Adrenal gland (tissue), 12 donors: ENCODE measurements around the gene MAP1B. TPM values are rescaled to one million over a fixed set of nuclear protein-coding genes. Genes with fewer than 3 reads are reported as not detected.

Experiments
- DNase-seq, 7 donors: peaks; one replicate each; pipeline ENCODE4 v3.0.0-alpha.2; 2019 to 2020
- H3K27ac ChIP-seq, 5 donors: fragments of 200-600 bp; sonication (generic) in 4 of 5; 1 replicate in 3 of 5; 2 replicates in 2 of 5; pipeline versions ENCODE4 v1.5.1 to v1.8.0; 2016 to 2020; ENCODE audit warnings: mild to moderate bottlenecking in 1 of 5
- H3K27me3 ChIP-seq: fragments of 200-600 bp; 2 replicates; pipeline ENCODE4 v1.8.0; 2021
- H3K36me3 ChIP-seq, 2 donors: fragments of 200-600 bp; replicated peaks in 1 of 2; 1 replicate in 1 of 2; 2 replicates in 1 of 2; pipeline versions ENCODE4 v1.5.1 to v1.8.0; 2018 to 2022
- H3K4me1 ChIP-seq, 2 donors: fragments of 200-600 bp; replicated peaks in 1 of 2; 1 replicate in 1 of 2; 2 replicates in 1 of 2; pipeline versions ENCODE4 v1.5.1 to v1.8.0; 2018 to 2021
- H3K4me3 ChIP-seq, 4 donors: fragments of 200-600 bp; sonication (generic) in 3 of 4; one replicate each; pipeline ENCODE4 v1.5.1; 2016 to 2018
- H3K9me3 ChIP-seq, 3 donors: fragments of 200-600 bp; sonication (generic) in 1 of 3; replicated peaks in 1 of 3; 1 replicate in 2 of 3; 2 replicates in 1 of 3; pipeline versions ENCODE4 v1.5.1 to v1.8.0; 2016 to 2021
- POLR2A ChIP-seq, 2 donors: fragments of 450-650 bp; IDR thresholded peaks; one replicate each; pipeline ENCODE4 v1.6.1; 2017; ENCODE audit warnings: antibody characterized with exemption in 2 of 2, mild to moderate bottlenecking in 2 of 2, moderate library complexity in 1 of 2
- WGBS, 4 donors: extraction: QIAGEN DNeasy Blood & Tissue Kit in 2 of 4; methylation state at CpG; one replicate each; pipeline versions ENCODE4 v1.1.5 to v1.1.7; 2013 to 2017; 5-methylcytosine and 5-hydroxymethylcytosine counted together
- intact Hi-C, 2 donors: fragments of 100-400 bp; cut with DNase I; formaldehyde crosslinking; loops; one replicate each; pipeline versions ENCODE4 v1.14.1 to v1.15.0; 2022 to 2023
- polyA plus RNA-seq, 3 donors: library from polyadenylated mRNA; stranded (reverse); fragments of 200-250 nt in 2 of 3; fragments of 350-450 nt in 1 of 3; fragmentation: Illumina TruSeq in 1 of 3; extraction: RNeasy Lipid Tissue Mini Kit (QIAGEN cat#74804) in 1 of 3; gene quantifications; one replicate each; pipeline ENCODE4 v1.2.3, GENCODE V29; 2013 to 2014
- total RNA-seq, 9 donors: library from RNA; depleted of rRNA in 4 of 9; stranded (reverse); fragments of >200 nt in 4 of 9; fragments of 120-200 nt in 1 of 9; fragmentation: NEBNext Ultra II Directional in 1 of 9; extraction: Animal tissue kit (Norgen Biotek cat#: 25700) in 1 of 9; gene quantifications; one replicate each; pipeline versions ENCODE4 v1.1.0 to v1.2.4, GENCODE V29; 2013 to 2023
- TF ChIP-seq, protein P1 (sequence below), 6 experiments: fragments of 450-650 bp in 4 of 6; fragments of 200-600 bp in 2 of 6; sonication (generic) in 1 of 6; IDR thresholded peaks; 1 replicate in 5 of 6; 2 replicates in 1 of 6; pipeline versions ENCODE4 v1.5.1 to v1.8.0; 2016 to 2021; ENCODE audit warnings: antibody characterized with exemption in 6 of 6, mild to moderate bottlenecking in 2 of 6, moderate library complexity in 1 of 6
- donor health status: healthy with polysubstance abuse.
- donor health status: Bipolar disorder and iron deficiency.
- donor health status: DM: yes; HTN: yes; CAD: no.
- donor health status: DM: no; HTN: no; CAD: no.
- donor health status: DM: no; HTN: no; CAD: no.
- donor health status: DM: yes; HTN: yes; CAD: no.

The MAP1B gene
- total and polyA plus RNA-seq, 12 donors: 11.5 to 258 (median 67.5) TPM

DNA sequence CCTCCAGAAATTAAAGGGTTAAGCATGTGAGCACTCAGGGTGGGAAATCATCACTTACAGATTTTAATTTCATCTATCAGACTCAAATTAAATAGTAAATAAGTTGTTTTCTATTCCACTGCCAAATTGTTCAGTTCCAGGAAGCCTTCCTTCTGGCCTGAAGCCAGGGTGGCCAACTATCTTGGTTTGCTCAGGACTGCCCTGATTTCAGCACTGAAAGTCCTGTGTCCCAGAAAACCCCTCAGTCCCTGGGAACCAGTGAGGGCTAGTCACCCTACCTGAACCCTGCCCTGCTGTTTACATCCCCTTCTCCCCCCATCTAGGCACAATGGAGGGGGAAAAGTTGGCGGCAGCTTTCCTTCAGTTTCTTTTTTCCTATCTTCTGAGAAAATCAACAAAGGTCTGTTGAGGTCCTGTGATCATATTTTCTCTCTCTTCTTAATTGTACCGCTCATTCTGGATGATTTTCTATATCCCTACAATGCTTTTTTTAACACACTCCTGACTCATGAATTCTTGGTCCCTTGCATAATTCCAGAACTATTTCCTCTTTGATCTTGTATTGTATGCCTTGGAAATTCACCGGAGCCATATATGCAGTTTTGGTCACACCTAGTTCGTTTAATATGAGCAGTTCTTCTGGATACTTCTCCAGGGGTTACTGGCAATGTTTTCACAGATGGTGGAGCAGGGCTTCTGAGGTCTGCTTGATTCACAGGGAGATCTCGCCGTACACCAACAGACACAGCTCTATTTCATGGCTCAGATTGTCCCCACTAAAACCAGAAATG lies 103.8 kb downstream of the MAP1B start:
- intact Hi-C loops: no loop called here
- H3K27me3 ChIP-seq: no peaks in the 10 kb centered on the region
- peak overlapping the region in 2 of 5 donors; percentile 52 to 62 for H3K27ac ChIP-seq
- DNase-seq: peak; percentile 45 to 85 (median 68)
- TF ChIP-seq, protein P1, sequence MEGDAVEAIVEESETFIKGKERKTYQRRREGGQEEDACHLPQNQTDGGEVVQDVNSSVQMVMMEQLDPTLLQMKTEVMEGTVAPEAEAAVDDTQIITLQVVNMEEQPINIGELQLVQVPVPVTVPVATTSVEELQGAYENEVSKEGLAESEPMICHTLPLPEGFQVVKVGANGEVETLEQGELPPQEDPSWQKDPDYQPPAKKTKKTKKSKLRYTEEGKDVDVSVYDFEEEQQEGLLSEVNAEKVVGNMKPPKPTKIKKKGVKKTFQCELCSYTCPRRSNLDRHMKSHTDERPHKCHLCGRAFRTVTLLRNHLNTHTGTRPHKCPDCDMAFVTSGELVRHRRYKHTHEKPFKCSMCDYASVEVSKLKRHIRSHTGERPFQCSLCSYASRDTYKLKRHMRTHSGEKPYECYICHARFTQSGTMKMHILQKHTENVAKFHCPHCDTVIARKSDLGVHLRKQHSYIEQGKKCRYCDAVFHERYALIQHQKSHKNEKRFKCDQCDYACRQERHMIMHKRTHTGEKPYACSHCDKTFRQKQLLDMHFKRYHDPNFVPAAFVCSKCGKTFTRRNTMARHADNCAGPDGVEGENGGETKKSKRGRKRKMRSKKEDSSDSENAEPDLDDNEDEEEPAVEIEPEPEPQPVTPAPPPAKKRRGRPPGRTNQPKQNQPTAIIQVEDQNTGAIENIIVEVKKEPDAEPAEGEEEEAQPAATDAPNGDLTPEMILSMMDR (IDR thresholded peaks at IDR 0.05): no peak
- H3K9me3 ChIP-seq: no peaks in the 10 kb centered on the region
- no peak overlapping the region for H3K4me3 ChIP-seq
- WGBS, 4 donors: 61 to 75% (median 68%) methylated on average over 6 of the region's 6 CpGs
- peaks cover 10 to 14% of the 10 kb centered on the region in 2 donors for H3K4me1 ChIP-seq
- no peaks in the 10 kb centered on the region for H3K36me3 ChIP-seq

GRCh38 chr5:72212171-72212570 lies 104.9 kb downstream of the MAP1B start:
- Histone ChIP-seq H3K36me3 (no peaks in the 10 kb centered on the region), H3K9me3 (no peaks in the 10 kb centered on the region), H3K4me1 (peaks cover 10 to 14% of the 10 kb centered on the region in 2 donors), H3K27ac (no peak overlapping the region), H3K4me3 (no peak overlapping the region), H3K27me3 (no peaks in the 10 kb centered on the region)
- no peak for DNase-seq
- WGBS, 4 donors: 93 to 98% (median 96%) methylated on average over 2 of the region's 2 CpGs
- TF ChIP-seq POLR2A (IDR thresholded peaks at IDR 0.05): no peak
- TF ChIP-seq, protein P1 (IDR thresholded peaks at IDR 0.05): no peak
- intact Hi-C loops: no loop called here

DNA sequence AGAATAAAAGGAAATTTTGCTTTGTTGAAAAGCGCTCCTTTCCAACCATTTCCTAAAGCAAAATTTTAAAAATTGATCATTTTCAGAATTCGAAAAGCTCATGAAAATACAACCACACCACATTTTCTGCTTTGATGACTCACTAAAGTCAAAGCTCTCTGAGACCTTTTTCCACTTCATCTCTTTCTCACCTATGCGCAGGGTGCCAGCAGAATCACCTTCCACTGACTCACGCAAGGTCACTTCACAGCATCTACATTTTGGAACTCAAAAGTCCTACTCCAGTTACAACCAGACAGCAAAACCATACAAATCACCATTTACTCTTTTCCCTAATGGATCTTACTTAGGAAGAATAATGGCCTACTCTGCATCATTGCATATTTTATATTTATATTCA lies 106.2 kb downstream of the MAP1B start:
- 95 to 99% (median 97%) methylated on average over 4 of the region's 4 CpGs for WGBS, 4 donors
- Histone ChIP-seq H3K4me3 (no peak overlapping the region), H3K27me3 (no peaks in the 10 kb centered on the region), H3K27ac (no peak overlapping the region), H3K9me3 (no peaks in the 10 kb centered on the region), H3K36me3 (peaks cover 0 to 8% of the 10 kb centered on the region in 2 donors), H3K4me1 (peaks cover 10 to 14% of the 10 kb centered on the region in 2 donors)
- no peak for TF ChIP-seq POLR2A (IDR thresholded peaks at IDR 0.05)
- TF ChIP-seq, protein P1 (IDR thresholded peaks at IDR 0.05): no peak
- no peak for DNase-seq
- intact Hi-C loops: no loop called here

- Histone ChIP-seq H3K4me1 (peaks cover 10 to 14% of the 10 kb centered on the region in 2 donors), H3K27me3 (no peaks in the 10 kb centered on the region), H3K9me3 (no peaks in the 10 kb centered on the region), H3K36me3 (peaks cover 0 to 13% of the 10 kb centered on the region in 2 donors), H3K27ac (no peak overlapping the region), H3K4me3 (no peak overlapping the region)
- 81 to 88% (median 82%) methylated on average over 4 of the region's 4 CpGs for WGBS, 4 donors
- no peak for TF ChIP-seq POLR2A (IDR thresholded peaks at IDR 0.05)
- DNase-seq: no peak
- intact Hi-C loops: no loop called here
Measured at GRCh38 chr5:72214168-72214567, 106.9 kb downstream of the MAP1B start.

DNA sequence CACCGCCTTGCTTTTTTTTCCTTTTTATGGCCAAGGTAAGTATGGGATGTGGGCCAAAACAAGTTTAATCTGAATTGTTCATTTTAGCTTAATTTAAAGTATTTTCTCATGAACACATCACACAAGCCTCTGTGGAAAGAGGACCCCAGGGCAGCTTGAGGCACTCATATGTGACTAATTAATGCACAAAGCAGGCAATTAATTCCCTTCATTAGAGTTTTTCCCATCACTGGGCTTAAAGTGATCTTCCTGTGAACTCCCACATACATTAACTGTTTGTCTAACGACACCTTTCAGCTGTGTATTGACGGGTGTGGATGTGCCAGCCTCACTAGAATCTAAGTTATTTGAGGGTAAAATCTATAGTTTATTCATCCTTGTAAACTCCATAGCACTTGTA lies 109.5 kb downstream of the MAP1B start:
- peaks cover 0 to under 1% of the 10 kb centered on the region in 2 donors for H3K4me1 ChIP-seq
- no peak overlapping the region for H3K27ac ChIP-seq
- 88 to 96% (median 95%) methylated on average over 3 of the region's 3 CpGs for WGBS, 4 donors
- H3K9me3 ChIP-seq: no peaks in the 10 kb centered on the region
- TF ChIP-seq POLR2A (IDR thresholded peaks at IDR 0.05): no peak
- TF ChIP-seq, protein P1 (IDR thresholded peaks at IDR 0.05): no peak
- no peak overlapping the region for H3K4me3 ChIP-seq
- DNase-seq: no peak
- no peaks in the 10 kb centered on the region for H3K27me3 ChIP-seq
- peaks cover 0 to 39% of the 10 kb centered on the region in 2 donors for H3K36me3 ChIP-seq
- intact Hi-C loops: no loop called here
